Measurements from ENCODE around the gene SARS1.

- TF ChIP-seq CTCF (IDR thresholded peaks at IDR 0.05), result no peak
- no peak for TF ChIP-seq POLR2A (IDR thresholded peaks at IDR 0.05)
- TF ChIP-seq EP300 (IDR thresholded peaks at IDR 0.05), result no peak
Observed at GRCh38 chr1:109271458-109271857, 57.7 kb downstream of the SARS1 start.

Measured in sigmoid colon (tissue), 4 donors.